Measurements from ENCODE around the gene SPAAR.
"Not testable (repeated sequence)": the region's sequence is repeated elsewhere in the genome, so short reads cannot be mapped to it uniquely, and the experiment has no call there.

SPAAR gene

GRCh38 chr9:35908504-35909125, 675 bp upstream of the SPAAR start:
- DNase-seq, result no peak
- H3K9me3 ChIP-seq (ENCODE audit: severe bottlenecking), result no peaks in the 10 kb centered on the region
- TF ChIP-seq CTCF (IDR thresholded peaks at IDR 0.05; ENCODE audit: low read depth, low read length), result no peak
- H3K27ac ChIP-seq, result peak overlapping the region; percentile 41
- H3K36me3 ChIP-seq, result no peaks in the 10 kb centered on the region
- H3K4me3 ChIP-seq (ENCODE audit: low read depth, low read length), result no peak overlapping the region
- no peaks in the 10 kb centered on the region for H3K27me3 ChIP-seq (ENCODE audit: insufficient read depth, low read depth, severe bottlenecking)

- 0 out of 2 replicates have a peak, but pooled peaks have one; percentile 1 for TF ChIP-seq CTCF (IDR thresholded peaks at IDR 0.05; ENCODE audit: low read depth, low read length)
- Histone ChIP-seq H3K36me3 (no peaks in the 10 kb centered on the region), H3K27me3 (ENCODE audit: insufficient read depth, low read depth, severe bottlenecking) (no peaks in the 10 kb centered on the region), H3K9me3 (ENCODE audit: severe bottlenecking) (no peaks in the 10 kb centered on the region), H3K4me3 (ENCODE audit: low read depth, low read length) (no peak overlapping the region), H3K27ac (no peak overlapping the region)
- DNase-seq, result no peak
Measured at GRCh38 chr9:35909687-35910612, 660 bp downstream of the SPAAR start.

- peak; percentile 64 for TF ChIP-seq CTCF (IDR thresholded peaks at IDR 0.05; ENCODE audit: low read depth, low read length)
- Histone ChIP-seq H3K36me3 (no peaks in the 10 kb centered on the region), H3K4me3 (ENCODE audit: low read depth, low read length) (no peak overlapping the region), H3K27me3 (ENCODE audit: insufficient read depth, low read depth, severe bottlenecking) (no peaks in the 10 kb centered on the region), H3K27ac (no peak overlapping the region), H3K9me3 (ENCODE audit: severe bottlenecking) (no peaks in the 10 kb centered on the region)
- DNase-seq, result peak; percentile 54
Measured at GRCh38 chr9:35910613-35911359, 1.5 kb downstream of the SPAAR start.

- no peak for DNase-seq
- no peak for TF ChIP-seq CTCF (IDR thresholded peaks at IDR 0.05; ENCODE audit: low read depth, low read length)
Measured at GRCh38 chr9:35911690-35912089, 2.4 kb downstream of the SPAAR start.

GRCh38 chr9:35912791-35913400, 3.6 kb downstream of the SPAAR start:
- no peak for TF ChIP-seq CTCF (IDR thresholded peaks at IDR 0.05; ENCODE audit: low read depth, low read length)
- Histone ChIP-seq H3K27ac (no peak overlapping the region), H3K36me3 (no peaks in the 10 kb centered on the region), H3K9me3 (ENCODE audit: severe bottlenecking) (no peaks in the 10 kb centered on the region), H3K27me3 (ENCODE audit: insufficient read depth, low read depth, severe bottlenecking) (no peaks in the 10 kb centered on the region), H3K4me3 (ENCODE audit: low read depth, low read length) (no peak overlapping the region)
- DNase-seq, result no peak

More at GRCh38 chr9:35911690-35912089, 2.4 kb downstream of the SPAAR start:
- Histone ChIP-seq H3K27me3 (ENCODE audit: insufficient read depth, low read depth, severe bottlenecking) (no peaks in the 10 kb centered on the region), H3K9me3 (ENCODE audit: severe bottlenecking) (no peaks in the 10 kb centered on the region), H3K27ac (no peak overlapping the region), H3K4me3 (ENCODE audit: low read depth, low read length) (no peak overlapping the region), H3K36me3 (no peaks in the 10 kb centered on the region)

GRCh38 chr9:35913429-35913828, 4.1 kb downstream of the SPAAR start:
- H3K36me3 ChIP-seq; H3K27me3 ChIP-seq (ENCODE audit: insufficient read depth, low read depth, severe bottlenecking); DNase-seq; H3K4me3 ChIP-seq (ENCODE audit: low read depth, low read length); H3K27ac ChIP-seq; H3K9me3 ChIP-seq (ENCODE audit: severe bottlenecking): not testable (repeated sequence)
